ENCODE data around the gene SEMA7A.

- TF ChIP-seq, protein P1, sequence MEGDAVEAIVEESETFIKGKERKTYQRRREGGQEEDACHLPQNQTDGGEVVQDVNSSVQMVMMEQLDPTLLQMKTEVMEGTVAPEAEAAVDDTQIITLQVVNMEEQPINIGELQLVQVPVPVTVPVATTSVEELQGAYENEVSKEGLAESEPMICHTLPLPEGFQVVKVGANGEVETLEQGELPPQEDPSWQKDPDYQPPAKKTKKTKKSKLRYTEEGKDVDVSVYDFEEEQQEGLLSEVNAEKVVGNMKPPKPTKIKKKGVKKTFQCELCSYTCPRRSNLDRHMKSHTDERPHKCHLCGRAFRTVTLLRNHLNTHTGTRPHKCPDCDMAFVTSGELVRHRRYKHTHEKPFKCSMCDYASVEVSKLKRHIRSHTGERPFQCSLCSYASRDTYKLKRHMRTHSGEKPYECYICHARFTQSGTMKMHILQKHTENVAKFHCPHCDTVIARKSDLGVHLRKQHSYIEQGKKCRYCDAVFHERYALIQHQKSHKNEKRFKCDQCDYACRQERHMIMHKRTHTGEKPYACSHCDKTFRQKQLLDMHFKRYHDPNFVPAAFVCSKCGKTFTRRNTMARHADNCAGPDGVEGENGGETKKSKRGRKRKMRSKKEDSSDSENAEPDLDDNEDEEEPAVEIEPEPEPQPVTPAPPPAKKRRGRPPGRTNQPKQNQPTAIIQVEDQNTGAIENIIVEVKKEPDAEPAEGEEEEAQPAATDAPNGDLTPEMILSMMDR (conservative IDR thresholded peaks at IDR 0.05; ENCODE audit: low read depth, low read length) = no peak
- TF ChIP-seq MXI1 (IDR thresholded peaks at IDR 0.05; ENCODE audit: borderline replicate concordance, low read depth, low read length) (no peak), BHLHE40 (IDR thresholded peaks at IDR 0.05; ENCODE audit: low read depth, low read length) (no peak), CEBPB (IDR thresholded peaks at IDR 0.05; ENCODE audit: low read depth, low read length) (no peak), RCOR1 (IDR thresholded peaks at IDR 0.05; ENCODE audit: insufficient replicate concordance, low read length) (no peak), SMC3 (IDR thresholded peaks at IDR 0.05; ENCODE audit: low read depth, low read length) (no peak), RFX5 (IDR thresholded peaks at IDR 0.05; ENCODE audit: low read depth, low read length) (no peak)
These were observed 57.5 kb downstream of the SEMA7A start for GRCh38 chr15:74376226-74376625.
